GM18499 (cell line): ENCODE measurements around the gene PRR9.

Source experiments
- ATAC-seq: cut with Tn5 transposase; IDR thresholded peaks from one replicate; pipeline ENCODE4 v1.9.1; 2021; ENCODE audit warnings: moderate number of reproducible peaks; ENCODE audit not compliant: insufficient read depth, unreplicated experiment

Gene PRR9

DNA sequence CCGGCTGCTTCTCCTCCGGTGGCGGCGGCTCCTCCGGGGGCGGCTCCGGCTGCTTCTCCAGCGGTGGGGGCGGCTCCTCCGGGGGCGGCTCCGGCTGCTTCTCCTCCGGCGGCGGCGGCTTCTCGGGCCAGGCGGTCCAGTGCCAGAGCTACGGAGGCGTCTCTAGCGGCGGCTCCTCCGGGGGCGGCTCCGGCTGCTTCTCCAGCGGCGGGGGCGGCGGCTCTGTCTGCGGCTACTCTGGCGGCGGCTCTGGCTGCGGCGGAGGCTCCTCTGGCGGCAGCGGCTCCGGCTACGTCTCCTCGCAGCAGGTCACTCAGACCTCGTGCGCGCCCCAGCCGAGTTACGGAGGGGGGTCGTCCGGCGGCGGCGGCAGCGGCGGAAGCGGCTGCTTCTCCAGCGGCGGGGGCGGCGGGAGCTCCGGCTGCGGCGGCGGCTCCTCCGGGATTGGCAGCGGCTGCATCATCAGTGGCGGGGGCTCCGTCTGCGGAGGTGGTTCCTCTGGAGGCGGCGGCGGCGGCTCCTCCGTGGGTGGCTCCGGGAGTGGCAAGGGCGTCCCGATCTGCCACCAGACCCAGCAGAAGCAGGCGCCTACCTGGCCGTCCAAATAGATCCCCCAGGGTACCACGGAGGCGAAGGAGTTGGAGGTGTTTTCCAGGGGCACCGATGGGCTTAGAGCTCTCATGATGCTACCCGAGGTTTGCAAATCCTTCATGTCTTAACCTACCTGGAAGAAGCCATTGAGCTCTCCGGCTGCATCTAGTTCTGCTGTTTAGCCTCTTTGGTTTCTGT lies 44.1 kb downstream of the PRR9 start:
- ATAC-seq, result no peak

DNA sequence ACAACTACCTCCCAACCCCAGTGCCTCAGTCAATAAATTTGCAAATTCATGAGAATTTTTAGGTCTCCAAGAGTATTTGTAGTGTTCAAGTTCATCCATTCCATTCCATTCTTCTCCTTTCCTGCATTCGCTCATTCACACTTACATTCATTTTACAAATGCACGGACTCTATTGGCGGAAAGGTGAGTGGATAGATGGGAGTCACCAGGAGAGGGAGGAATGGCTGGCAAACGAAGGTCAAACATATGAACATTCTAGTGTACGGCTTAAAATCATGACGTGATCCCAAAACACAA lies 44.6 kb downstream of the PRR9 start:
- no peak for ATAC-seq

DNA sequence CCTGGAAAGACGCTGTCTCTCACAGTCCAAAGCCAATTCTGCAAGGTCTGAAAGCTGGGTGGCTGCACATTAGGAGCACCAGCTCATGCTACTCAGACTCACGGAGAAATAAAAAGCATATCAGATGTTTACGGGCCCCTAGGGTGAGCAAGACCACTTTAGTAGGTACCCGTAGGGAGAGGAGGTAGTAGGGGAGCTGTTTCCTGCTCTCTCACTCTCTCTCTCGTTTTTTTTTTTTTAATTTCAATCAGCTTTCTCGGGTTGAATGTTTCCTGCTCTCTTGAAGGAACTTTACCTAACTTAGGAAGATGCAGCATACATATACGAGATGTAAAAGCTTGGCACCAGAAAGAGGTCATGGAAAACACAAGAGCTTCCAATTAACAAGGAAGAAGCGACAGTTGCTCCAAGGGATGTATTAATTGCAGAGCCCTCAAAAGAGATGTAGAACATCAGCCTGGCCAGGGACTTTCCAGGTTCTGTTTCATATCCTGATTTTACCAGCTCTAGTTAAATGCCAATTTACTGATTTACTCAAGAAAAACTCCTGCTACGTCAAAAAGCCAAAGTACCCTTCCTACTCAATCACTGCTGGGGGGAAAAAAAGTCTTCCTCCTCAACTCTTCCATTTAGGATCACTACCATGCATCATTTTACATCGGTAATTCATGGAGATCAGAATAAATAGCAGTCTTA lies 45.2 kb downstream of the PRR9 start:
- no peak for ATAC-seq

DNA sequence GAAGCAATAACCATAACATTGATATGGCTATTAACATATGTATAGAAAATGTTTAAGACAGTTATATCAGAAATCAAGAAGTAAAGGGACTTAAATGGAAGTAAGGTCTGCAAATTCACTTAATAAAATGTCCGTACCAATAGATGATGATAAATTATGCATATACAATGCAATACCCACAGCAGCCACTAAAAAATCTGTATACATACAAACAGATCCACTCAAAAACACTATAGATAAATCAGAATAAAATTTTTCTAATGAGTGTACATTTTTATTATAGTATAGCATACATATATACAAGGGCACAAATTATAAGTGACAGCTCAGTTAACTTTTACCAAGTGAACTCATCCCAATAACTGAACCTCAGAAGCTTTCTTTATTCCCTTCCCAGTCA lies 48.1 kb downstream of the PRR9 start:
- ATAC-seq, result no peak
